Keratinocyte (primary cell): ENCODE measurements around the gene PEX11A.

Experiments used
- CTCF ChIP-seq, 3 experiments: IDR thresholded peaks in 1 of 3; conservative IDR thresholded peaks in 1 of 3; optimal IDR thresholded peaks in 1 of 3; 2 replicates in 2 of 3; 3 replicates in 1 of 3; pipeline versions ENCODE3 to v1.5.1; 2011; ENCODE audit warnings: low read length in 3 of 3, mild to moderate bottlenecking in 3 of 3, moderate library complexity in 2 of 3, control low read depth in 1 of 3, inconsistent platforms in 1 of 3; ENCODE audit not compliant: insufficient read depth in 2 of 3; ENCODE audit errors: extremely low read depth in 1 of 3
- EZH2 ChIP-seq: IDR thresholded peaks from one replicate; pipeline ENCODE4 v1.6.1; 2012; ENCODE audit warnings: inconsistent platforms, mild to moderate bottlenecking, low read length, moderate library complexity

- TF ChIP-seq CTCF (optimal IDR thresholded peaks at IDR 0.05 in 1 of 3, IDR thresholded peaks at IDR 0.05 in 1 of 3, conservative IDR thresholded peaks at IDR 0.05 in 1 of 3; ENCODE audit: extremely low read depth in 1 of 3, insufficient read depth in 2 of 3, low read length in 3 of 3) (no peak), EZH2 (no peak)
These were observed 14.9 kb downstream of the PEX11A start for GRCh38 chr15:89675606-89676005.
